Tibial nerve (tissue), 4 donors: ENCODE data around the gene GMDS.

Experiments used
- CTCF ChIP-seq, 5 experiments: fragments of 200-600 bp in 3 of 5; fragments of 450-650 bp in 2 of 5; sonication (generic) in 3 of 5; IDR thresholded peaks; one replicate each; pipeline ENCODE4 v1.5.1; 2016 to 2019; ENCODE audit warnings: antibody characterized with exemption in 5 of 5, mild to moderate bottlenecking in 3 of 5, moderate library complexity in 2 of 5
- EP300 ChIP-seq, 2 donors: sonication (generic); formaldehyde crosslinking; IDR thresholded peaks; one replicate each; pipeline ENCODE4 v1.6.1; 2017; ENCODE audit warnings: antibody characterized with exemption in 2 of 2, mild to moderate bottlenecking in 1 of 2
- POLR2A ChIP-seq, 2 donors: fragments of 450-650 bp; IDR thresholded peaks; one replicate each; pipeline ENCODE4 v1.6.1; 2017; ENCODE audit warnings: antibody characterized with exemption in 2 of 2, mild to moderate bottlenecking in 2 of 2, moderate library complexity in 2 of 2

GRCh38 chr6:1586256-1586655, 659.1 kb downstream of the GMDS start:
- TF ChIP-seq CTCF (IDR thresholded peaks at IDR 0.05) = no peak
- TF ChIP-seq POLR2A (IDR thresholded peaks at IDR 0.05) = no peak
- TF ChIP-seq EP300 (IDR thresholded peaks at IDR 0.05) = no peak
